Measurements from ENCODE around the gene PDPR. TPM values are rescaled to one million over a fixed set of nuclear protein-coding genes. Genes with fewer than 3 reads are reported as not detected.
"Not testable (repeated sequence)": the region's sequence is repeated elsewhere in the genome, so short reads cannot be mapped to it uniquely, and the experiment has no call there.

PDPR gene
- total RNA-seq = 37.5 and 39.0 TPM in 2 replicates

DNA sequence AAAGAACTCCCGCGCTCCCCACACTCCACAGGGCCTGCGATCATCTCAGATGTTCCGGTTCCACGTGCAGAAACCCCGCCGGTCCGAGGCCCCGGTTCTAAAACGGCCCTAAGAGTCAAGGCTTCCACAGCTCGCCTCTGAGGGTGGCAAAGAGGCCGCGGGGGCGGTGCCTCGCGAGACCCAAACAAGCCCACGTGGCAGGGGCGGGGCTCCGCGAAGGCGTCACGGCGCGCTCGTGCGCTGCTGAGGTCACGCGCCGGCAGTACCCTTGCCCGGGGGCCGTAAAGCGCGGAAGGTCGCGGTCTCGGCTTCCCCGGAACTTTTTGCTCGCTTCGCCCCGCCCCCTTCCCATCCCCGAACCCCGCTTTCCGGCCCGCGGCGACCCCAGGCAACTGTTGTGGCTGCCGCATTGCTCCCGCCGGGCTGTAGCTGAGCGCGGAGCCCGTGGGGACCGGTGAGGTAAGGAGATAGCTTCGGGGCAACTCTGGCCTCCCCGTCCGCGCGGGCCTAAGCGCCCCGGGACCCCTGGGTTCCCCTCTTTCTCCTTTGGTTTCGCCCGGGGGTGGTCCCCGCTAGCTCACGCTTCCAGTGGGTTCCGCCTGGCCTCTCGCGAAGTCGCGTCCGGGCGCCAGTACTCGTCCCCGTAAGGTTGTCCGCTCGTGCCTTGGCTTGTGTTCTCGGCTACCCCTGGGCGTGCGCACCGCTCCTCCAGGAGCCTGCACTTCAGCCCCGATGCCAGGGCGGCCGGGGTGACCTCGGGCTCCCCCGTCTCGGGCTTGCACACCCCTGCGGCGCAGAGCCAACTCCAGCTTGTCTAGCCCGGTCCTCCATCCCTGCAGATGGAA, at the start of gene PDPR:
TSS of gene PDPR (plus strand) at position 351 of the 845 bp plus-strand sequence. CDS start 6,161 bp downstream, outside the sequence.
- intact Hi-C loops (cut with micrococcal nuclease); H3K9me3 Mint-ChIP-seq; H3K27me3 Mint-ChIP-seq (ENCODE audit: low read depth); H3K36me3 Mint-ChIP-seq (ENCODE audit: low read depth): not testable (repeated sequence)
- Mint-ChIP-seq H3K4me3 (ENCODE audit: low read depth) (peak within 1 kb of the TSS; percentile 89), H3K27ac (peak within 1 kb of the TSS; percentile 77), H3K4me1 (ENCODE audit: low read depth) (peaks cover 13% of the 10 kb centered on the region)
- peak; percentile 92 for DNase-seq (ENCODE audit: low spot score)

DNA sequence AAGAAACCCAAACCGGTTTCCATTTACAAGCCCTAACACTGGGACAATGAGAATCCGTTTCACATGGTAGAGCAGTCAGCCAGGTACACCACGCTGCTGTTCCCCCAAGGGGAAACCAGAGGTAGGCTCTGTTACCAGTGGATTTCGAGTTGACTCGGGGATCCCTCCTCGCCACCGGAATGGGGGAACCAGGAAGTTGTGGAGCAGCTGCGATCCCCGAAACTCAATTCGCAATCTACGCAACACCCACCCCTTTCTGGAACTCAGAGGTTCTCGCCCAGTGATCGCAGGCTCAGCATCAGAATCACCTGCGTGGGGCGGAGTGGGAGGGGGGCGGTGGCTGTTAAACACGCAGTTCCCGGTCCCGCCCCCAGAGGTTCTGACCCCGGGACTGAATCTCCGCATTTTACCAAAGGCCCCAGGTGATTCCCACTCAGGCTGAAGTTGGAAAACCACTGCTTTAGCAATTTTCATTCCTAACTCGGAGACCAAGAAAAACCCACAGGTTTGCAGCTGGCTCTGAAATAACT, 49.2 kb upstream of the PDPR start:
- H3K36me3 Mint-ChIP-seq (ENCODE audit: low read depth); intact Hi-C loops (cut with micrococcal nuclease); H3K4me1 Mint-ChIP-seq (ENCODE audit: low read depth); H3K9me3 Mint-ChIP-seq; H3K27ac Mint-ChIP-seq; H3K27me3 Mint-ChIP-seq (ENCODE audit: low read depth): not testable (repeated sequence)
- H3K4me3 Mint-ChIP-seq (ENCODE audit: low read depth) = peak overlapping the region; percentile 77
- peak; percentile 40 for DNase-seq (ENCODE audit: low spot score)

DNA sequence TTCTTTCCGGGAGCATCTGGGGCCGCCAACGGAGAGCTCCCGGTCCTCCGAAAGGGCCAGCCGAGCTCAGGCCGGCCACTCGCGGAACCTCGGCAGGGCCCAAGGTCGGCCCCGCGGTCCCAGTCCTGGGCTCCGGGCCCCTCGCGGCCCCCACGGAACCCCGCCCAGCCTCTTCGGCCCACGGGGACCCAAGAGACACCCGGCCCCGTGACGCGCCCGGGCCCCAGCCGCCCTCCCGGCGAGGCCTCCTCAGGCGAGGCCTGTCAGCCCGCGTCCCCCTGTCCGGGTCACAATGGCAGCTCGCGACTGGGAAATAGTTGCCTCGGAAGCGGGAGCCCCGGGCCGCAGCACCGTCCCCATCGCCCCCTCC, 48.8 kb upstream of the PDPR start:
- intact Hi-C loops (cut with micrococcal nuclease); DNase-seq (ENCODE audit: low spot score); H3K4me1 Mint-ChIP-seq (ENCODE audit: low read depth); H3K27me3 Mint-ChIP-seq (ENCODE audit: low read depth); H3K9me3 Mint-ChIP-seq; H3K36me3 Mint-ChIP-seq (ENCODE audit: low read depth); H3K27ac Mint-ChIP-seq: not testable (repeated sequence)
- H3K4me3 Mint-ChIP-seq (ENCODE audit: low read depth) = peak overlapping the region; percentile 77

DNA sequence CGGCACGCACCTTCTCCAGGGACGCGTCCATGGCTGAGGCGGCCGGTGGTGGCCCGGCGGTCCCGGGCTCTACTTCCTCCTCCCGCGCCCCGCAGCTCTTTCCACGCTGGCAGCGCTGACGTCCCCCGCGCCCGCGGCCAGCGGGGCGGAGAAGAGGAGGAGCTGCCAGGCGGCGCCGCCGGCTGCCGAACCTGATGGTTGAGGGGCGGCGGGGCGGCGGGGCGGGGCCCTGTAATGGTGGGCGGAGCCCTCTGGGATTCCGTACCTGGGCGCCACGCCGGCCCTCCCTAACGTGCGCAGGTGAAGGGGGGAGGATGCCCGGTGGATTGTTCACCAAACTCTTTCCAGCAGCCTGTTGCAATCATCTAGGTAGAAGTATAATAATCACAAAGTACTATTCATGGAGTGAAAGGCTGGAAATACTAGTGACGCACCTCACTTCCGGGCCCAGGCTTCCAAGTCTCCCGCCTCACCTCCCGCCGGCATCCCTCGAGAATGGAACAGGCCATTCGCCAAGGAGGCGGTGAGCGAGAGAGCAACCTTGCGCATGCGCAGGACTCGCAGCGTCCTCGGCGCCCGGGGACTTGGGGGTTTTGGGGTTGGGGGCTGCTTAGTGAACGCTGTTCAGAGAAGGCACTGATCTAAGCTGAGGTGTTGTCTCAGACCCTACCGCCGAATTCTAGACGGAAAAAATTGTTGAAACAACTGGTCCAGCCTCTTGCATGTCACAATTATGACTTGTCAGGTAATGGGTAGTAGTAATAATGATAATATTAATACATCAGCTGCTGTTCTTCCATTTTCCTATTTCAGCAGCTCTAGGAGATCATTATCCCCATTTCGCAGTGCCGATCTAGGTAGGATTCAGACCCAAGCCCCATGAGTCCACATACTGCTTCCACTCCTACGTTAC, 48.1 kb upstream of the PDPR start:
- peak overlapping the region; percentile 76 for H3K4me3 Mint-ChIP-seq (ENCODE audit: low read depth)
- H3K4me1 Mint-ChIP-seq (ENCODE audit: low read depth); H3K27me3 Mint-ChIP-seq (ENCODE audit: low read depth); H3K36me3 Mint-ChIP-seq (ENCODE audit: low read depth); H3K9me3 Mint-ChIP-seq; intact Hi-C loops (cut with micrococcal nuclease): not testable (repeated sequence)
- peak; percentile 82 for DNase-seq (ENCODE audit: low spot score)
- peak overlapping the region; percentile 33 for H3K27ac Mint-ChIP-seq

DNA sequence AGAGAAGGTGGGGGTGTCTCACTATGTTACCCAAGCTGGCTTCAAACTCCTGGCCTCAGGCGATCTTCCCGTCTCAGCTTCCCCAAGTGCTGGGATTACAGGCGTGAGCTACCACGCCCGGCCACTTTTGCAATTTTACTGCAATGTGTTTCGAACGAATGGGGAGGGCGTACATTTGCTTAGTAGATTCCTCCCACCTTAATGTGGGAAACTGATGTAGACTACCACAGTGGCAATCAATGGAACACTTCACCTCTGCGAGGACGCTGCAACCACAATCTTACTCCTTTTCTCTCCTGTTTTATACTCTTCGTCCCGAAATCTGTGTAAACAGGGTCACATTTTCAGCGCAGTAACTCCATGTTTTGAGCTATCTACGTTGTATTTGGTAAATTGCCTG, 47.4 kb upstream of the PDPR start:
- H3K4me1 Mint-ChIP-seq (ENCODE audit: low read depth); intact Hi-C loops (cut with micrococcal nuclease); H3K27ac Mint-ChIP-seq; H3K27me3 Mint-ChIP-seq (ENCODE audit: low read depth); DNase-seq (ENCODE audit: low spot score); H3K36me3 Mint-ChIP-seq (ENCODE audit: low read depth); H3K9me3 Mint-ChIP-seq: not testable (repeated sequence)
- peak overlapping the region; percentile 68 for H3K4me3 Mint-ChIP-seq (ENCODE audit: low read depth)

DNA sequence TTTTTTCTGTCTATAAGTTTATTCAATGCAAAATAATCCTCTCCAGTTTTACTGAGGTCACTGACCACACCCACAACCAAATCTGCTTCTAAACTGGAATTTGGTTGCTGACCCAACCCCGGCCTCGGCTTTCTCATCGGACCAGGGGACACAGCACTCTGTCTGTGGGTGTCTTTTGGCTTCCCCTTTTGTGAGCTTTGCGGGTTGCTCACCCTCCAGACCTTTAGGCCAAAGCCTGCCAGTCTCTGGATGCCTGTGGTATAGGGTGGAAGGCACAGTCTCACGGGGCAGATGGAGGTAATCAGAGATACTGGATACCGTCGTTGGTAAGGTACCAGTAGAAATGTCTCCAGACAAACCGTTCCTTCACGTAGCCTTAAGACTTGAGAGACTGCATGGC, 35.1 kb upstream of the PDPR start:
- H3K4me1 Mint-ChIP-seq (ENCODE audit: low read depth); H3K36me3 Mint-ChIP-seq (ENCODE audit: low read depth); H3K27ac Mint-ChIP-seq; H3K9me3 Mint-ChIP-seq; H3K4me3 Mint-ChIP-seq (ENCODE audit: low read depth); DNase-seq (ENCODE audit: low spot score); intact Hi-C loops (cut with micrococcal nuclease); H3K27me3 Mint-ChIP-seq (ENCODE audit: low read depth): not testable (repeated sequence)

DNA sequence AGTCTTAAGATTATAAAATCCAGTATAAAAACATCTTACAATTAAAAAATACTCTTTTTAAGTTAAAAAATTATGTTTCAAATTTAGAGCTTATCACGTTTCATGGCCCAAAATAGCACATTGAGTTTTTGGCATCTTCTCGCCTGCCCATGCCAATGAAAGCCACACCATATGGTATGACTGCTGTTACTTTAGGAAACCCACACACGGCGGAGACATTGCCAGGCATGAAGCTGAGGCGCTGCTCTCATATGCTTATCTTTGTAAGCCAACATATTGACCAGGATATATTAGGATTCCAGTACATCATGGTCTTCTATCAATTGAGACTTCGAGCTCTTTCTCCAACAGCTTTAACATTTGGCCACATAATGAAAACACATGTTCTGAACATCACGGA, 32.9 kb upstream of the PDPR start:
- intact Hi-C loops (cut with micrococcal nuclease); H3K9me3 Mint-ChIP-seq; H3K4me3 Mint-ChIP-seq (ENCODE audit: low read depth): not testable (repeated sequence)

DNA sequence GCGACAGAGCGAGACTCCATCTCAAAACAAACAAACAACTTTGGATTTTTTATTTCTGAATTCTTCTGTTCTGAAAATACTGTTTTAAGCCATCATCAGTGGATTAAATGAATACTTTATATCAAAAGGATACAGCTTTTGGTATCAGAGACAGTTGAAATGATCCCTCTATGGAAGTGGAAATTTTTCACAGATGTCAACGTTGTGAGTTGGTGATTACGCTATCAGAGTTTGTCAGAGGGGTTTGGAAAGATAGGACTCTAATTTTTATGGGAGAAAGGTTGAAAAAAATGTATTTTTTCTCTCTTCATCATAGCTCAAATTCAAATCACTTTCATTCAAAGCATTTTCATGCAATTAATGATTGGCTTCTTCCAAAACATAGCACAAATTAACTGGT, 30.2 kb upstream of the PDPR start:
- intact Hi-C loops (cut with micrococcal nuclease); H3K27ac Mint-ChIP-seq; H3K27me3 Mint-ChIP-seq (ENCODE audit: low read depth); H3K9me3 Mint-ChIP-seq; H3K4me1 Mint-ChIP-seq (ENCODE audit: low read depth); H3K36me3 Mint-ChIP-seq (ENCODE audit: low read depth); DNase-seq (ENCODE audit: low spot score); H3K4me3 Mint-ChIP-seq (ENCODE audit: low read depth): not testable (repeated sequence)

More for the DNA sequence above, 32.9 kb upstream of the PDPR start:
- not testable (repeated sequence) for H3K4me1 Mint-ChIP-seq (ENCODE audit: low read depth); H3K36me3 Mint-ChIP-seq (ENCODE audit: low read depth); H3K27ac Mint-ChIP-seq; DNase-seq (ENCODE audit: low spot score); H3K27me3 Mint-ChIP-seq (ENCODE audit: low read depth)

DNA sequence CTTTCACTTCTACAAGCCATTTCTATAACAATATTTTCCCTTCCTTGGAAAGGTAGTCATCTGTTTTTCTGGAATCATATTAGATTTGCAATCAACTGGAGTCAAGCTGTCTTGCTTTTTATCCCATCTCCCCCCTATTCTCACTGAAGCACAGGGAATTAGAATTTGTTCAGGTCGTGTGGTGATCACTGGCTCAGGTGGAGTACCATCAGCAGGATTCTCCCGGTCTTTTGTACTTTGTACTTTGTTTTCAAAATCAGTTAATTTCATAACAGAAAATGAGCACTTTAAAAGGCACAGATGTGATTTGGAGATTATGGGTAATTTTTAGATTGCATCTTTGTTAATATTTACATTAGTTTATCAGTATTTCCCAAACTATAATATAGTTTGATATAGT, 26.0 kb upstream of the PDPR start:
- H3K4me3 Mint-ChIP-seq (ENCODE audit: low read depth); H3K27ac Mint-ChIP-seq; DNase-seq (ENCODE audit: low spot score); H3K4me1 Mint-ChIP-seq (ENCODE audit: low read depth); H3K27me3 Mint-ChIP-seq (ENCODE audit: low read depth); H3K9me3 Mint-ChIP-seq; H3K36me3 Mint-ChIP-seq (ENCODE audit: low read depth); intact Hi-C loops (cut with micrococcal nuclease): not testable (repeated sequence)

DNA sequence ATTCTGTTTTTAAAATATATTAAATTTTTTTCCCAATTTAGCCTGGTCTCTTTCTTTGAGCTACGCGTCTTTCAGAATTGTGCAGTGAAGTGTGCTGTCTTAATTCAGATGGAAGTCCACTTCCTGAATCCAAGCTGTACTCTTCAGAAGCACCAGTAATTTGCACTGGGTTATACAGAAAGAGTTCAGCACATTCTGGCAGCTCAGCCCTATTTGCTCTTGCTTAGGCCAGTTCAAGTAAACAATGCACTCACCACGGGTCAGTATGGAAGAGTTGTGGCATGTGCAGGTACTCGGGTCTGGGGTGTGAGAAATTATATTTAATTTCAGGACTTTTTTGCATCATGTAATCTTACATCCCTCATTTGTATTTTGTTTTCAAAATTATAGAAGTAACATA, 25.3 kb upstream of the PDPR start:
- H3K27me3 Mint-ChIP-seq (ENCODE audit: low read depth); H3K4me3 Mint-ChIP-seq (ENCODE audit: low read depth); DNase-seq (ENCODE audit: low spot score); H3K4me1 Mint-ChIP-seq (ENCODE audit: low read depth); H3K36me3 Mint-ChIP-seq (ENCODE audit: low read depth); H3K27ac Mint-ChIP-seq; intact Hi-C loops (cut with micrococcal nuclease); H3K9me3 Mint-ChIP-seq: not testable (repeated sequence)

DNA sequence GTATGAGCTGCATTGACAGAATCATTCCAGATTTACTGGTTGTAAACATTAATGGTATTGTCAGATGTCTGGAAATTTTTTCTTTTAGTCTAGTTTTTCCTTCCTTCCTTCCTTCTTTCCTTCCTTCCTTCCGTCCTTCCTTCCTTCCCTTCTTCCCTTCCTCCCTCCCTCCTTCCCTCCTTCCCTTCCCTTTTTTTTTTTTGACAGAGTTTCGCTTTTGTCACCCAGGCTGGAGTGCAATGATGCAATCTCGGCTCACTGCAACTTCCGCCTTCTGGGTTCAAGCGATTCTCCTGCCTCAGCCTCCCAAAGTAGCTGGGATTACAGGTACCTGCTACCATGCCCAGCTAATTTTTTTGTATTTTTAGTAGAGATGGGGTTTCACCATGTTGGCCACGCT, 24.8 kb upstream of the PDPR start:
- H3K4me3 Mint-ChIP-seq (ENCODE audit: low read depth); H3K36me3 Mint-ChIP-seq (ENCODE audit: low read depth); H3K27me3 Mint-ChIP-seq (ENCODE audit: low read depth); DNase-seq (ENCODE audit: low spot score); H3K9me3 Mint-ChIP-seq; intact Hi-C loops (cut with micrococcal nuclease); H3K27ac Mint-ChIP-seq; H3K4me1 Mint-ChIP-seq (ENCODE audit: low read depth): not testable (repeated sequence)

DNA sequence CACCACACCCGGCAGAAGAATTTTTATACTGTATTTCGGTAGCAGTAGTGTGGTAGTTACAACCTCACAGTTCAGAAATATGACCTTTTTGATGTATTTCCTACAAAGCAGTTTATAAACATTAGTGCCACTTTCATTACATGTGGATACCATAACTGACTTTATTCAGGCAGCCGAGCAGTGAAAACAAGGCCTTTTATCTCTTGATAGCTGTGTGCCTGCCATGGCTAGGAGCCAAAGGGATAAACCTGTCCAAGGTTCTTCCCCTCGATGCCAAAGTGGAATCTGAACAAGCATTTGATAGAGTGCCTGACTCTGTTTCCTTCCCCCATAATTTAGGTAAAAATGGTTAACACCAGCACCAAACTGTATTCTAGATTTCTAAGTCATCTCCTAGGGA, 23.0 kb upstream of the PDPR start:
- H3K27me3 Mint-ChIP-seq (ENCODE audit: low read depth) = peaks cover 11% of the 10 kb centered on the region
- H3K9me3 Mint-ChIP-seq; H3K36me3 Mint-ChIP-seq (ENCODE audit: low read depth); H3K4me1 Mint-ChIP-seq (ENCODE audit: low read depth); DNase-seq (ENCODE audit: low spot score); H3K27ac Mint-ChIP-seq; intact Hi-C loops (cut with micrococcal nuclease); H3K4me3 Mint-ChIP-seq (ENCODE audit: low read depth): not testable (repeated sequence)

DNA sequence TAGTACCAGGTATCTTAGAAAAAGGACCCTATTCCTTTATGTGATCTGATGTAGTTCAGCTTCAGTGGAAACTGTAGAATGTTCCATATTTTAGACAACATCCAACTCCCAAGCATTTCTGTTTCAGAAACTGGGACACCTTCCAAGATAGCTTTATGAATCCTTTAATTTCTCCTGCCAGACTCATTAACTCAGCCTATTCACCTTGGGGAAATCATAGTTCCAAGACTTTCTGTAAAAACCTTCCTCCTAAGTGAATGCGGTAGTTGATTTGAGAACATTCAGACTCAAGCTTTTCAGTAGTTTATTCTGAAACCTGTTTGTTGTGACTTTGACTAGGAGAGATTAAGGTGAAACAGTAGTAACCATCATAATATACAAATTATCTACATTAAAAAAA, 20.0 kb upstream of the PDPR start:
- H3K36me3 Mint-ChIP-seq (ENCODE audit: low read depth); intact Hi-C loops (cut with micrococcal nuclease); H3K27ac Mint-ChIP-seq; H3K9me3 Mint-ChIP-seq; DNase-seq (ENCODE audit: low spot score); H3K4me3 Mint-ChIP-seq (ENCODE audit: low read depth); H3K4me1 Mint-ChIP-seq (ENCODE audit: low read depth): not testable (repeated sequence)
- peaks cover 13% of the 10 kb centered on the region for H3K27me3 Mint-ChIP-seq (ENCODE audit: low read depth)
